Renal cortex interstitium (tissue), 11 donors: ENCODE measurements around the gene SOS2. TPM values are rescaled to one million over a fixed set of nuclear protein-coding genes. Genes with fewer than 3 reads are reported as not detected.
A peak's percentile ranks its signal among the peaks of the same experiment; 100 is the strongest.
"Not testable (repeated sequence)": the region's sequence is repeated elsewhere in the genome, so short reads cannot be mapped to it uniquely, and the experiment has no call there.

Experiments
- DNase-seq, 11 donors: peaks; one replicate each; pipeline ENCODE4 v3.0.0-alpha.2; 2013; ENCODE audit warnings: low read depth in 9 of 11, low spot score in 4 of 11; ENCODE audit errors: extremely low read depth in 1 of 11
- polyA plus RNA-seq, 3 donors: library from polyadenylated mRNA; unstranded; fragments of 120-200 nt; gene quantifications; one replicate each; pipeline ENCODE4 v1.2.1, GENCODE V29; 2013; ENCODE audit not compliant: insufficient read length in 3 of 3

The SOS2 gene
- polyA plus RNA-seq, 3 donors: 34.2 to 41.7 (median 36.1) TPM

DNA sequence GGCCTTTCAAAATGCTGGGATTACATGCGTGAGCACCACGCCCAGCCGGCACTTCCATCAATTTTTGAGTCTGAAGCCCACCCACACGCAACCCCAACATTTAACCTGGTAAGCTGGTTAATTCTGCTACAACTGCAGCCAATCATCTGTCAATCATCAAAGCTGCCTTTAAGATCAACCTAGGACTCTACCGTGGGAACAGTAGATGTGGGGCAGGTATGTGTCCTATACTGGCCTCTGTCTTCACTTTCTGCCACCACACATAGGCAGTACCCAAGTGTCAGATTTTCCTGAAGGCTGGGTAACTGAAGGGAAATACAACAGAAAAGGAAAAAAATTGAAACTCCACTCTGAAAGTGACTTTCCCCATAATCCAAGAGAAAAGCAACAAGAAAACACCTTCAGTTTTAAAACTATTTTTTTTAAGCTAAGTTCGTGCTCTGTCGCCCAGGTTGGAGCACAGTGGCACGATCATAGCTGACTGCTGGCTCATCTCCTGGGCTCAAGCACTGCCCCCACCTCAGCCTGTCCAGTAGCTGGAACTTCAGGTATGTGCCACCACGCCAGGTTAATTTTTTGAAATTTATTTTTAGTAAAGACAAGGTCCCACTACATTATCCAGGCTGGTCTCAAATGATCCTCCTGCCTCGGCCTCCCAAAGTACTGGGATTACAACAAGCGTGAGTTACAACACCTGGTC is 137.2 kb downstream of the SOS2 start:
- DNase-seq: no peak

DNA sequence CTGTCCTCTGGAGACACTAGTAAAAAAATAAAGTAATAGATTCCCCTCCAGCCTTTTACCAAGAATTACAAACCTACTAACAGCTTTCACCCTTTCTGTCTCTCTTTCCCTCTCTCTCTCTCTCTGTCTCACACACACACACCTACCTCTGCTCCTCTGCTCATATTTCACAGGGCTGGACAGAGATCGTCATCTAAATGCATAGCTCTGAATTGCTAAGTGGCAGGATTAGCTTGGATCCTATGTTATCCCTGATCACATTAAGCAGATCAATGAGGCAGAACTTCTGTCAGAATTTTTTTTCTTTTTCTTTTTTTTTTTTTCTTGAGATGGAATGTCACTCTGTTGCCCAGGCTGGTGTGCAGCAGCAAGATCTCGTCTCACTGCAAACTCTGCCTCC is 137.9 kb downstream of the SOS2 start:
- DNase-seq: no peak

DNA sequence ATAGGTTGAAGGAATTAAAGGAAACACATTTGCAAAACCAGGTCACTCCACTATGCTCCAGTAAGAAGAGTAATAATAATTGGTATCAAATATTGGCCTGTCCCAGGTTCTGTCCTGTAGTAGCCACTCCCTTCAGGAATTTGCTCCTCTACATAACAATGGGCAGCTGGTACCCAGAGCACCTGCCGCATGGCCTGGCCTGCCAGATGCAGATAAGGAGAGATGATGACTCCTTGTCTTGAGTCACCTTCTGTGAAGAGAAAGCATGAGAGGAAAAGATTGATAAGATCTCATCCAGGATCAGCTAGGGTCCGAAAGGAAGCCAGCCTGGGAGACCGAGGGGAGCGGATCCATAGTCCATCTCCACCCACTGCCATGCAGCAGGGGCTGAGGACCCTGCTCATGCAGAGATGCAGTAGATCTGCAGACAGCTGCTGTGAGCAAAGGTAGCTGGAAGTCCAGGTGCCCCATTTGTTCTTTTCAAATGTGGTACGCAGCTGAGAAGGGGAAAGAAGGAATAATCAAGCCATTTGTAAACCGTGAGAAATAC is 139.3 kb downstream of the SOS2 start:
- DNase-seq: no peak

DNA sequence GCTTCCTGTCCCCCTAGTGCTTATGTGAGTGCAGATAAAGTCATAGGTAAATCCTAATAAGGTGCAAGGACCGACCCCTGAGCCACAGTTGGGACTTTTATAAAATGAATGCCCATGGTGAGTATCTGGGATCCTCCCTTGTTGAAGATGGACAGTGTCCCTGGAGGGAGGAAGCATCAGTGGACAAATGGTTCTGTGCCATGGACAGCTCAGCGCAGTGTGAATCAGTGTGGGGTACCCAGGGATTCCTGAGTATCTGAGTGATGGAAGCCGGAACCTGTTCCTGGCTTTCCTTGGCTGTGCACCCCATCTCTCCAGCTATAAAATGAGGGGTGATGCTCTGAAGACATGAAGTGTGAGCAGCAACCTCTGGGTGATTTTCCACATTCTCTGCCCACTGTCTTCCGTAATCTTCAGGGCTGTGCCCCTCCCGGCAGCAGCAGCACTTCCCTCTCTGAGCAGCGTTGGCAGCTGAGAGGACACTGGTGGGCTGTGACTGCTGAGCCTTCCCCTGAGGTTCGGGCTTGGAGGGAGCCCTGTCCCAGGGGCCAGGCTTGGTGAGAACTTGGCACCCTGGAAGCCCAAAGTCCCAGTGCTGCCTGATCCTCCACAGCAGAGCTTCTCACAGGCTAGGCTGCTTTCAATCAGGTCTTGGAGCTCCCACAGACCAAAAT is 140.0 kb downstream of the SOS2 start:
- no peak for DNase-seq

DNA sequence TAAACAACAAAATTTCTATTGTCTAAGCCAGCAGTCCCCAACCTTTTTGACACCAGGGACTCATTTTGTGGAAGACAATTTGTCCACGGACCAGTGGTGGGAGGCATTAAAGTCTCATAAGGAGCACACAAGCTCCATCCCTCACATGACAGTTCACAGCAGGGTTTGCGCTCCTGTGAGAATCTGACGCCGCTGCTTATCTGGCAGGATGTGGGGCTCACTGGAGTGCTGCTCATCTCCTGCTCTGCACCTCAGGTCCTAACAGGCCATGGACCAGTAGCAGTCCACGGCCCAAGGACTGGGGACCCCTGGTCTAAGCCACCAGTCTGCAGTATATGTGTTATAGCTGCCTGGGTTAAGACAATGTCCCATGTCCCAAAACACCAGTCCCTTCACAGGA is 142.2 kb downstream of the SOS2 start:
- no peak for DNase-seq

DNA sequence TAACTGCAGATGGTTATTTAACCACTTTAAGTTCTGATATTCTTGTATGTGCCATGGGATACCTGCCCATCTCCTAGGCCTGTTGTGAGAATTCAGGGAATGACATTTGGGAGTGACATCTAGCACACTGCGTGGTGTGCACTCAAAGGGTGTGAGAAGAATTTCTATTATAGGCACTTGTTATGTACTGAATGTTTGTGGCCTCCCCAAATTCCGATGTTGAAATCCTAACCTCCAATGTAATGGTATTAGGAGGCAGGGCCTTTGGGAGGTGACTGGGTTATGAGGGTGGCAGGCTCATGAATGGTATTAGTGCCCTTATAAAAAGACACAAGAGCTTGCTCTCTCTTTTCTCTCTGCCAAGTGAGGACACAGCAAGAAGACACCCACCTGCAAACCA is 142.6 kb downstream of the SOS2 start:
- no peak for DNase-seq

DNA sequence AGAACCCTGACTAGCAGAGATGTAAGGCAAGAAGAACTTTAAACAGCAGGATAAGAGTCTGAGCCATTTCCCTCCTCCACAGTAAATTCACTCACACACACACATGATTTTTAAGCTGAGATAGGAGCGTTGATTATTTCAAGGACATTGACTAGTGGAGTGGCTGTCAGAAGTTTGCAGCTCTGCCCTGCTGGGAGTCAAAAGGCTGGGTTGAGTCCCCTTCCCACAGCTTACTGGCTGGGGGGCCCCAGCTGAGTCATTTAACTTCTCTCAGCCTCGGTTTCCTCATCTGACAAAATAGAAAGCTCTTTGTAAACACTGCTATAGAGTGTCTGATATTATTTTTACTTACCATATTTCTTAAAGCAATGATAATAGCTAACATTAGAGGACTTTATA is 143.3 kb downstream of the SOS2 start:
- DNase-seq: no peak

DNA sequence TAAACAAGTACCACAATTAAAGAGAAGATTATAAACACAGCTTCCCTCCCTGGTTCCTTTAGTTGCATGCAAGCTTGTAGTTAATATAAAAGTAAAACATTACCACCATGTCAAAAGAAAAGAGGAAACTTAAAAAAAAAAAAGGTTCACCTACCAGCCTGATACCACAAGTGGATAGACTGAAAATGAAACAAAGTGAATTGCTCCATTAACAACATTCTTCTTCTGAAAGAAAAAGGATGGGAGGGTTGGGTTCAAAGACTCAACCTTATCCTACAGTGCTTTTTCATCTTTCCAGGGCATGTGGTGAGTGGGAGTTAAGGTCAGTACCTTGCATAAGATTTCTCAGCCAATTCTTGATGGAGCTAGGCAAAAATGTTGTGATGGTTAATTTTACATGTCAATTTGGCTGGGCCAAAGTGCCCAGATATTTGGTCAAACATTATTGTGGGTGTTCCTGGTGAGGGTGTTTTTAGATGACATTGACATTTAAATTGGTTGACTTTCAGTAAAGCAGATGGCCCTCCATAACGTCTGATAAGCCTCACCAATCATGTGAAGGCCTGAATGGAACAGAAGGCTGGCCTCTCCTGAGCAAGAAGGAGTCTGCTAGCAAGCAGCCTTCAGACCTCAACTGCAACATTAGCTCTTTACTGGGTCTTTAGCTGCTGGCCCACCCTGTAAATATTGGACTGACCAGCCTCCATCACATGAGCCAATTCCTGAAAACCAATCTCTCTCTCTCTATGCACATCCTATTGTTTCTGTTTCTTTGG is 143.8 kb downstream of the SOS2 start:
- no peak for DNase-seq

DNA sequence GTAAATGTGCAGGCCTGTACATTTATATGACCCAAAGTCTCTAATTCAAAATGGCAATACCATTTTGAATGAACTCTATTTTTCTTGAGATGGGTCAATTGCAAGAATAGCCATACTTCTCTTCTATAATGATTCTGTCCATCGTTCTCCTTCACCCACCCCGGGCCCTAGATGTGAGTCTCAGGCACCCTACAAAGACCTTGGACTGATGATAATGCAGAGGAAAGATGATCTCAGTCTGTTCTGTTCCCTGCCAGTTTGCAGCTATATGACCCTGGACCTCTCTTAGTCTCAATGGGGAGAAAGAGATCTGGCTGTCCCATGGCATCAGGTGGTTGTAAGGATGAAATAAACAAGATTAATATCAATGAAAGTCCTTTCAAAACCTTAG is 145.1 kb downstream of the SOS2 start:
- no peak for DNase-seq

DNA sequence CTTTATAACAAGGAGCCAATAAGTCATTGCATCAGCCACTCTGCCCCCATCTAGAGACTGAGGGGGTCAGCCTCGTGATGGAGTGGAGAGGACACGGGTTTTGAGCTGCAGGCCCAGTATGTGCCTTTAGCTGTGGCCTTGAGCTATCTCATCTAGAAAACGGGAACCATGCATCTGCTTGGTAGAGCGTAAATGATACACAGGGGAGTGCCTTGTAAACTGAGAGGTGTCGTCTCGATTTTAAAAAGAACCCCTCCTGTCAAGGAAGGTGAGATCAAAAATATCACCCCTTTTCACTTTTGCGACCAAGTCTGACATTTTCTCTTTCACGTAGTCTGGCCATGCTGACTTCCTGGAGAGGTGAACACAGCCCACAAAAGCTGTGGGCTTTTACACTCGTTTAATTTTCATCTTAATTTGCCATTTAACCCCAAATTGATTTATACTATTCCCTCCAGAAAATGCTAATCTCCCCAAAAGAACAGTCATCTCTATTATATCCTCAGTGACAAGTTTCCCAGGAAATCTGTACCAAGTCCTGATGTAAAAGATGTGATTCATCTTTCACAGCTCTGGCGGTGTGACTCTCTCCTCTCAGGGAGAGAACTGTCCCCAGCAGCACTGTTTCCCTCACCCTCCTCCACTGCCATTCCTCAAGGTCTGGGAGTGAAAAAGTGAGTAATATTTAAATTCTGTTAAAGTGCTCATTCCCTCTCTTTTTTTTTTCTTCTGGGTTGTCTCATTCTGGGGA is 145.6 kb downstream of the SOS2 start:
- no peak for DNase-seq

DNA sequence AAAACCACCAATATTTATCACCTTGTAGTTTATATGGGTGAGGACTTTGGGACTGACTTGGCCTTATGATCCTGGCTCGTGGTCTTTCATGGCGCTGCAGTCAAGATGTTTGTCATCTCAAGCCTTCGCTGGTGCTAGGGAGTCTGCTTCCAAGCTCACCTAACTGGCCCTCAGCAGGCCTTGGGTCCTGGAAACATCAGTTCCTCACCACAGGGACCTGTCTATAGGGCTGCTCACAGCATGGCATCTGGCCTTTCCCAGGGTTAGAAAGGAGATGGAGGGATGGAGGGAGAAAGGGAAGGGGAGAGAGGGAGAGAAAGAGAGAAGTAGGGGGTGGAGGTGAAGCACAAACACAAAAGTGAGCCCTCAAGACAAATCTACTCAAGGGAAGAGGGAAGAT is 146.7 kb downstream of the SOS2 start:
- DNase-seq: no peak

DNA sequence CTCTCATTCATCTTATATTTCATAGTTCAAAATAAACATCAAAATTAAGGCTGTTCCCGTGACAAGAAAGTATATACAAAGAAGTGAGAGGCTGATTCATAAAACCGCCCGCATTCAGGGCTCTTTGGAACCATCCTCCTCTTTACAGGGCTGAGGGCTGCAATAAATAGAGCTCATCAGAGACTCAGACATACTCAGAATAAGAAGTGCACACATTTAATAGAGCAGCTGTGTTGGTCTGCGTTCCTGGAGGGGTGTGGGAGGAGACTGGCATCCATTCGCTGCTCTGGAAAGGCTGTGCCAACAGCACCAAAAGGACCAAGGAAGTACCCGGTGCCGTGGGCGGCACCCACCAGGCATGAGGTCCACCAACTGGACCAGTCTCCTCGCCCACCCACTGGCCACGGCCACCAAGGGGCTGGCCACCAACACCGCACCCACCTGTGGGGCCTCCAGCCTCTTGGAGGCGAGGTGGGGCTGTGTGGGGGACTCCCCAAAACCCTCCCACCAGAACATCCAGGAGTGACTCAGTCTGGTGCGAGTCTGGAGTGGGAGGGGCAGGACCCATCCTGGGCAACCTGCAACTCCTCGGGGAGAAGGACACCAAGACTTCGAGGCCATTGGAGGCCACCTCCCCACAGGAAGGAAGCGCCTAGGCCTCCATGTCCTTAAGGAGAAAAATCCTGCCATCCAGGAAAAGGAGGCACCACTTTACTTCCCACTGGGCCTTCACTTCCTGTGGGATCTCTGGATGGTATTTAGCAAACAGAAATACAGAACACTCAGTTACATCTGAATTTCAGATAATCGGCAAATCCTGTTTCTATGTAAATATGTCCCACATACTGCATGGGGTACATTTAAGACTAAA is 147.7 kb downstream of the SOS2 start:
- DNase-seq: no peak

DNA sequence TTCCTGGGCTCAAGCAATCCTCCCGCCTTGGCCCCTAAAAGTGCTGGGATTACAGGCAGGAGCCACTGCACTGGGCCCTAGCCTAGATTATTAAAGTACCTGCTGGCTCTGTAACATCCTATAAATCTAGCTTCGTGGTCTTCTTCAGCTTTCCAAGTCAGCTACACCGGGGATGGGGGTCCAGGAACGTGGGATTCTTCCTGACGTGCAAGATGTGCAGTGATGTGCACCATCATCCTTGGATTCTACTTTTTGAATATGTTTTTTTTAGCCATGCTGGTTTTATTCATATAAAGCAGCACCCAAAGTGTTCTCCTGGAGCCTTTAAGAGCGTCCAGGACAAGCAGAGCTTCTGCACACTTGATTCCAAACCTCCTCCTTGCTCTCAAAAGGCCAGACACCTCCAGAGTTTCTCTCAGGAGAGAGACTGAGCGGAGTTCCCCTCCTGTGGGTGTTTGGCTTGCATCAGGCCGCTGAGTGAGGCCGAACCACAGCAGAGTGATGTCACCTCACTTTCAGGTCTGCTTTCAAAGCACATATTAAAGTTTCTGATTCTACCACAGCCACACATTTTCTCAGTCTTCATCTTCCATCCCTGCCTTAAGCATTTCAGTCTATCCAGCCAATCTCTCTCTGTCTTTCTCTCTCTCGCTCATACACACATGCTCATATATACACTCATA is 148.5 kb downstream of the SOS2 start:
- DNase-seq: no peak

DNA sequence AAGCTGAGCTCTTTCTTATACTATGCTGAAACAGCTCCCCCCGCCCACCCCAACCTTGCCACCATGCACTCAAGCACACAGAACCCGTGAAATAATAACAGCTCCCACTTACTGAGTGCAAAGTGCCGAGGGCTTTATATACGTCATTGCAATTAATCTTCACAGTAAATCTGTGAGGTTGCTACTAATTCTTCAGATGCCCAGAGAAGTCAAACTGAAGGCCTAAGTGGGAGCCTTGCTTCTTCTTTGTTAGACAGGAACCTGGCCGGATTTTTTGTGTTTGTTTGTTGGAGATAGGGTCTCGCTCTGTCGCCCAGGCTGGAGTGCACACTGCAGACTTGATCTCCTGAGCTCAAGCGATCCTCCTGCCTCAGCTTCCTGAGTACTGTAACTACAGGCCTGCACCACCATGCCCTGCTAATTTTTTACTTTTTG is 149.1 kb downstream of the SOS2 start:
- peak in 2 of 11 donors; percentile 33 for DNase-seq

DNA sequence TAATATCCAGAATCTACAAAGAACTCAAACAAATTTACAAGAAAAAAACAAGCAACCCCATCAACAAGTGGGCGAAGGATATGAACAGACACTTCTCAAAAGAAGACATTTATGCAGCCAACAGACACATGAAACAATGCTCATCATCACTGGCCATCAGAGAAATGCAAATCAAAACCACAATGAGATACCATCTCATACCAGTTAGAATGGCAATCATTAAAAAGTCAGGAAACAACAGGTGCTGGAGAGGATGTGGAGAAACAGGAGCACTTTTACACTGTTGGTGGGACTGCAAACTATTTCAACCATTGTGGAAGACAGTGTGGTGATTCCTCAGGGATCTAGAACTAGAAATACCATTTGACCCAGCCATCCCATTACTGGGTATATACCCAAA is 152.3 kb downstream of the SOS2 start:
- not testable (repeated sequence) for DNase-seq

DNA sequence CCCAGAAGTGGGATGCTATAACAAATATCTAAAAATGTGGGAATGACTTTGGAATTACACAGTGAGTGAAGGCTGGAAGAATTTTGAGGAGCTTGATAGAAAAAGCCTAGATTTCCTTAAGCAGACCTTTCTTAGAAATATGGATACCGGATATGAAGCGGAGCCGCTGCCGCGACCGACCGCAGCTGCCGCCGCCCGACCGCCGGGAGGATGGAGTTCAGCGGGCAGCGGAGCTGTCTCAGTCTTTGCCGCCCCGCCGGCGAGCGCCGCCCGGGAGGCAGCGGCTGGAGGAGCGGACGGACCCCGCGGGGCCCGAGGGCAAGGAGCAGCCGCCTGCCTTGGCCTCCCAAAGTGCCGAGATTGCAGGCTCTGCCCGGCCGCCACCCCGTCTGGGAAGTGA is 157.7 kb downstream of the SOS2 start:
- not testable (repeated sequence) for DNase-seq

DNA sequence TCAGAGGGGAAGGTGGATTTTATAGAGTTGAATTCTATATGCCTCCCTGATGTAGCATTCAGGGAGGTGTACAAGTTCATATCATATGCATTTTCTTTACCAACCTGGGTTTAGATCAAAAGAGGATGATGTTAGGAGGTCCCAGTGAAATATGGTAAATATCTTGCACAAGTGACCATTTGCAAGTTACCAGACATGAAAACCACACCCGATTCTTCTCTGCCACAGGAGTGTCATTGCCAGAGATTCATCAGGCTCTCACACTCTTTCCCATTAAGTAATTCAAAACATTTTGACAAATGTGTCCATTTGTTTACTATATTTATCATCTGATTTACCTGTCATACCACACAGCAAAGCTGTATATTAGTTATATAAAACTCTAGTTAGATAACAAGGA is 159.0 kb downstream of the SOS2 start:
- DNase-seq: no peak
